Measurements from ENCODE around the gene SLC8A1. TPM values are rescaled to one million over a fixed set of nuclear protein-coding genes. Genes with fewer than 3 reads are reported as not detected.

SLC8A1 gene
- total and polyA plus RNA-seq, 2 of the 13 experiments (the other 11 are each of a cell fraction or from before 2014, with no cell fraction given): not detected

DNA sequence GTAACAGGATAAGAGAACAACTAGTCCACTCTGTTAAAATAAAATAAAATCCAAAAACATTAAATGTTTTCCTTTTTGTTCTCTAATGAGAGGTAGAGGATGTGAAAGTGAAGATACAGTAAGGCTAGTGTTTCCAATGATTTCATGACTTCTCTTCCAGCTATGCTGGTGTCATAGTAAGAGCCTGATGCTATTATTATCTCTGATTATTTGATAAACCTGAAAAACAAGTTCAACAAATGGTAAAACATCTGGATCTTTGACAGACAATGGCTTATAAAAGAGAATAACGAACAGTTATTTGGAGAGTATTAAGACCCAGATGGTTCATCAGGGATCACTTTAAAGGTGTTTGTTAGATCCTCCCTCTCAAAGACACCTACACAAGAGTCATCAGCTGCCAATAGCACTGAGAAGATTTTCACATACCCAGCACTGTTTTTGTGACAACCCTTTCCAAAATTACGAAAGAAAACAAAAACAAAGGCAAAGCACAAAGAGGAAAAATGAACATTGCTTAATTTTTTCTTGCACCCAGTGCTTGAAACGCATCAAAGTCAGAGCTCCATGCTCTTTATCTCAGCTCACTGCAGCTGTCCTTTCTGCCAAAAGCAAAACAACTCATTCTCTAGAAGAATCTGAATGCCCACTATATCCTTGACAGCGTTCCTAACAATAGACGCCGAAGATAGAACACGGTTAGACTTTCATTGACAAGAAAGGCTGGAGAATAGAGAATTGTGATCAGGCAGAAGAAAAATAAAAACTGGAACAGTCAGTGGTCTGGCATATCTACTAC is 168.6 kb downstream of the SLC8A1 start:
- ChIA-PET CTCF (ENCODE audit: low intra/inter-chr PET ratio, low total read pairs) (no interaction called here), POLR2A (no interaction called here)
- Histone ChIP-seq H3K9ac (ENCODE audit: insufficient read depth, low read depth, low read length) (no peak overlapping the region), H3K9me3 (ENCODE audit: low read length) (no peaks in the 10 kb centered on the region), H4K20me1 (ENCODE audit: insufficient read depth, low read length) (no peaks in the 10 kb centered on the region), H3K27ac (ENCODE audit: extremely low read length, insufficient read depth, low read length) (no peak overlapping the region), H3K4me3 (replicated peaks in 1 of 3; ENCODE audit: insufficient read depth in 1 of 3, low read depth in 2 of 3, low read length in 3 of 3) (no peak overlapping the region), H2AFZ (ENCODE audit: low read length) (no peak overlapping the region), H3K4me2 (ENCODE audit: low read depth, low read length) (no peak overlapping the region), H3K36me3 (replicated peaks in 1 of 2; ENCODE audit: control insufficient read depth in 1 of 2, insufficient read depth in 2 of 2, low read length in 2 of 2) (no peaks in the 10 kb centered on the region), H3K79me2 (ENCODE audit: insufficient read depth, low read length) (no peaks in the 10 kb centered on the region), H3K27me3 (ENCODE audit: control insufficient read depth in 1 of 2, insufficient read depth in 2 of 2, low read length in 2 of 2) (no peaks in the 10 kb centered on the region), H3K4me1 (ENCODE audit: insufficient read depth, low read length) (no peaks in the 10 kb centered on the region)
- ATAC-seq: no peak
- in situ Hi-C loops (cut with HindIII; ENCODE audit: extremely low pct_ligation_motif_present, low pct_unique_long_range_greater_than_20kb): no loop called here
- WGBS (ENCODE audit: low lambda C conversion rate): 43% methylated on average over 7 of the region's 7 CpGs
- no TSS peak for BruUV-seq (replicated peaks)
- TF ChIP-seq U2AF1 (optimal IDR thresholded peaks at IDR 0.05; ENCODE audit: low read depth, low read length) (no peak), BCL6 (CRISPR knock-in tag; IDR thresholded peaks at IDR 0.05) (no peak), ZNF781 (CRISPR knock-in tag; IDR thresholded peaks at IDR 0.05; ENCODE audit: borderline replicate concordance, not compliant biosample characterization) (no peak), CCAR2 (optimal IDR thresholded peaks at IDR 0.05; ENCODE audit: low read depth, low read length) (no peak), PRDM15 (CRISPR knock-in tag; IDR thresholded peaks at IDR 0.05) (no peak)
- TF ChIP-seq, protein P1, sequence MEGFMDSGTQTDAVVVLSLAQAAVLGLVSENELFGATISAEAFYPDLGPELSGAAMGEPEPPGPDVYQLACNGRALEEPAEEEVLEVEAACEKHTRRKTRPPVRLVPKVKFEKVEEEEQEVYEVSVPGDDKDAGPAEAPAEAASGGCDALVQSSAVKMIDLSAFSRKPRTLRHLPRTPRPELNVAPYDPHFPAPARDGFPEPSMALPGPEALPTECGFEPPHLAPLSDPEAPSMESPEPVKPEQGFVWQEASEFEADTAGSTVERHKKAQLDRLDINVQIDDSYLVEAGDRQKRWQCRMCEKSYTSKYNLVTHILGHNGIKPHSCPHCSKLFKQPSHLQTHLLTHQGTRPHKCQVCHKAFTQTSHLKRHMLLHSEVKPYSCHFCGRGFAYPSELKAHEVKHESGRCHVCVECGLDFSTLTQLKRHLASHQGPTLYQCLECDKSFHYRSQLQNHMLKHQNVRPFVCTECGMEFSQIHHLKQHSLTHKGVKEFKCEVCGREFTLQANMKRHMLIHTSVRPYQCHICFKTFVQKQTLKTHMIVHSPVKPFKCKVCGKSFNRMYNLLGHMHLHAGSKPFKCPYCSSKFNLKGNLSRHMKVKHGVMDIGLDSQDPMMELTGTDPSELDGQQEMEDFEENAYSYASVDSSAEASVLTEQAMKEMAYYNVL (CRISPR knock-in tag; IDR thresholded peaks at IDR 0.05; ENCODE audit: borderline replicate concordance): no peak
- no peak for DNase-seq (ENCODE audit: low spot score)
- intact Hi-C loops (cut with micrococcal nuclease; ENCODE audit: unreplicated experiment): no loop called here
- no peak for FAIRE-seq
